WTC11 (cell line): Measurements from ENCODE around the gene TNRC18. TPM values are rescaled to one million over a fixed set of nuclear protein-coding genes. Genes with fewer than 3 reads are reported as not detected.

Source experiments
- ATAC-seq: fragments of 200-7000 bp; cut with Tn5 transposase; 2 replicates; pipeline ENCODE4 v1.10.0; 2021; ENCODE audit warnings: mild to moderate bottlenecking, moderate library complexity
- CTCF ChIA-PET: fragments of 300-600 bp; sonication (Branson Sonifier 250); formaldehyde crosslinking; loops from one replicate; lab custom pipeline; 2021; ENCODE audit warnings: antibody characterized with exemption; lab: Charles Lee
- POLR2A ChIA-PET: fragments of 350-600 bp; sonication (Branson Sonifier 250); formaldehyde crosslinking; loops from one replicate; lab custom pipeline; 2021; ENCODE audit warnings: antibody characterized with exemption; lab: Charles Lee
- DNase-seq: peaks from one replicate; pipeline ENCODE4 v3.0.0; 2021; ENCODE audit warnings: low spot score
- H3K27ac Mint-ChIP-seq: 2 replicates; pipeline ENCODE4 v1.8.0; 2021; ENCODE audit warnings: mixed read lengths
- H3K27me3 Mint-ChIP-seq: 2 replicates; pipeline ENCODE4 v1.8.0; 2021; ENCODE audit warnings: low read depth, mild to moderate bottlenecking, moderate library complexity, mixed read lengths
- H3K36me3 Mint-ChIP-seq: 2 replicates; pipeline ENCODE4 v1.8.0; 2021; ENCODE audit warnings: mixed read lengths
- H3K4me1 Mint-ChIP-seq: 2 replicates; pipeline ENCODE4 v1.8.0; 2022; ENCODE audit warnings: mixed read lengths
- H3K4me3 Mint-ChIP-seq: 2 replicates; pipeline ENCODE4 v1.8.0; 2021; ENCODE audit warnings: mild to moderate bottlenecking, moderate library complexity, mixed read lengths
- H3K9me3 Mint-ChIP-seq: 2 replicates; pipeline ENCODE4 v1.8.0; 2021; ENCODE audit warnings: mixed read lengths
- AFF4 ChIP-seq: sonication (generic); formaldehyde crosslinking; IDR thresholded peaks from 2 replicates; pipeline ENCODE4 v1.8.1; 2023; ENCODE audit warnings: mild to moderate bottlenecking, missing genetic modification reagents, borderline replicate concordance
- CBFB ChIP-seq: sonication (generic); formaldehyde crosslinking; IDR thresholded peaks from 2 replicates; pipeline ENCODE4 v1.8.1; 2022; ENCODE audit warnings: mild to moderate bottlenecking, low read depth, missing genetic modification reagents
- E2F5 ChIP-seq: sonication (generic); formaldehyde crosslinking; IDR thresholded peaks from 2 replicates; pipeline ENCODE4 v1.8.1; 2022; ENCODE audit warnings: mild to moderate bottlenecking, moderate library complexity, missing genetic modification reagents
- FOXK1 ChIP-seq: sonication (generic); formaldehyde crosslinking; IDR thresholded peaks from 2 replicates; pipeline ENCODE4 v1.8.0; 2022; ENCODE audit warnings: mild to moderate bottlenecking, moderate library complexity, missing genetic modification reagents
- HMGXB4 ChIP-seq: sonication (generic); formaldehyde crosslinking; IDR thresholded peaks from 2 replicates; pipeline ENCODE4 v1.8.1; 2023; ENCODE audit warnings: mild to moderate bottlenecking, moderate library complexity, missing genetic modification reagents
- NFYB ChIP-seq: sonication (generic); formaldehyde crosslinking; conservative IDR thresholded peaks from 2 replicates; pipeline ENCODE4 v1.8.0; 2022; ENCODE audit warnings: low read depth, missing genetic modification reagents
- NR2C2 ChIP-seq: sonication (generic); formaldehyde crosslinking; IDR thresholded peaks from 2 replicates; pipeline ENCODE4 v1.8.0; 2022; ENCODE audit warnings: mild to moderate bottlenecking, missing genetic modification reagents
- PREB ChIP-seq: sonication (generic); formaldehyde crosslinking; IDR thresholded peaks from 2 replicates; pipeline ENCODE4 v1.8.1; 2022; ENCODE audit warnings: mild to moderate bottlenecking, missing genetic modification reagents, moderate library complexity, borderline replicate concordance
- PRRX2 ChIP-seq: fragments of 250-450 bp; sonication (Bioruptor Pico); IDR thresholded peaks from 2 replicates; pipeline ENCODE4 v1.8.0; 2021; ENCODE audit warnings: mild to moderate bottlenecking
- SP1 ChIP-seq: sonication (generic); formaldehyde crosslinking; conservative IDR thresholded peaks from 2 replicates; pipeline ENCODE4 v1.8.1; 2022; ENCODE audit warnings: missing genetic modification reagents
- TEAD4 ChIP-seq: sonication (generic); formaldehyde crosslinking; IDR thresholded peaks from 2 replicates; pipeline ENCODE4 v1.8.0; 2022; ENCODE audit warnings: mild to moderate bottlenecking, missing genetic modification reagents
- ZBTB21 ChIP-seq: sonication (generic); formaldehyde crosslinking; IDR thresholded peaks from 2 replicates; pipeline ENCODE4 v1.8.1; 2023; ENCODE audit warnings: mild to moderate bottlenecking, missing genetic modification reagents, borderline replicate concordance
- ZNF281 ChIP-seq: sonication (generic); formaldehyde crosslinking; IDR thresholded peaks from 2 replicates; pipeline ENCODE4 v1.8.0; 2023; ENCODE audit warnings: mild to moderate bottlenecking, missing genetic modification reagents
- ZNF423 ChIP-seq: fragments of 250-450 bp; sonication (Bioruptor Pico); IDR thresholded peaks from 2 replicates; pipeline ENCODE4 v2.1.2; 2022; ENCODE audit warnings: mild to moderate bottlenecking, moderate library complexity
- ZNF512 ChIP-seq: sonication (generic); formaldehyde crosslinking; IDR thresholded peaks from 2 replicates; pipeline ENCODE4 v1.8.1; 2022; ENCODE audit warnings: missing genetic modification reagents, borderline replicate concordance
- total RNA-seq: library from RNA; stranded (reverse); gene quantifications from 3 replicates; pipeline ENCODE4 v1.2.3, GENCODE V29; 2021

TNRC18 gene
- total RNA-seq, 1 experiment from 2014 or later = 55.0 TPM

- Mint-ChIP-seq H3K27me3 (no peaks in the 10 kb centered on the region), H3K4me1 (no peaks in the 10 kb centered on the region), H3K9me3 (no peaks in the 10 kb centered on the region), H3K27ac (no peak overlapping the region), H3K36me3 (peaks cover 3% of the 10 kb centered on the region; the same call in 1 of the 2 replicates), H3K4me3 (no peak overlapping the region)
- no peak for DNase-seq
- no peak for ATAC-seq
- CTCF ChIA-PET = interaction anchor here (0.8 to 1.7 kb wide), 5 partner anchors 9 to 106 kb away, joined by 3 to 5 read pairs (median 4); no protein-coding TSS in a partner anchor
- TF ChIP-seq SP1 (CRISPR knock-in tag) (no peak), TEAD4 (CRISPR knock-in tag) (no peak), HMGXB4 (CRISPR knock-in tag) (no peak), ZBTB21 (CRISPR knock-in tag) (no peak), ZNF512 (no peak), PRRX2 (CRISPR knock-in tag) (no peak), NFYB (CRISPR knock-in tag) (no peak), CBFB (no peak), FOXK1 (CRISPR knock-in tag) (no peak), NR2C2 (CRISPR knock-in tag) (no peak), PREB (CRISPR knock-in tag) (no peak), AFF4 (CRISPR knock-in tag) (no peak)
- POLR2A ChIA-PET = no interaction called here
Measured at GRCh38 chr7:5390918-5391317, 32.7 kb downstream of the TNRC18 start.

- CTCF ChIA-PET = interaction anchor here (1.1 kb wide), 2 partner anchors 13 to 149 kb away, joined by 4 to 6 read pairs; no protein-coding TSS in a partner anchor
- Mint-ChIP-seq H3K4me3 (no peak overlapping the region), H3K4me1 (peaks cover 7% of the 10 kb centered on the region), H3K9me3 (no peaks in the 10 kb centered on the region), H3K27ac (no peak overlapping the region), H3K27me3 (no peaks in the 10 kb centered on the region), H3K36me3 (peaks cover 3% of the 10 kb centered on the region; the same call in 1 of the 2 replicates)
- POLR2A ChIA-PET = interaction anchor here (0.6 kb wide), 1 partner anchor 15 kb away, joined by 6 read pairs; no protein-coding TSS in a partner anchor
- DNase-seq (peak; percentile 30), ATAC-seq (peak; percentile 37)
- TF ChIP-seq ZNF423 (CRISPR knock-in tag) (peak; percentile 70), E2F5 (CRISPR knock-in tag) (0 out of 2 replicates have a peak, but pooled peaks have one; percentile 15), ZNF281 (no peak)
Measured at GRCh38 chr7:5388905-5389433, 34.7 kb downstream of the TNRC18 start.
